HepG2 (cell line): ENCODE data around the gene JPH2. TPM values are rescaled to one million over a fixed set of nuclear protein-coding genes. Genes with fewer than 3 reads are reported as not detected.

Experiments
- ATAD3A ChIP-seq: sonication (generic); formaldehyde crosslinking; IDR thresholded peaks from 2 replicates; pipeline ENCODE4 v1.4.0; 2020; ENCODE audit warnings: missing genetic modification reagents
- ATF7 ChIP-seq, 2 experiments: fragments of 450-650 bp in 1 of 2; sonication (generic) in 1 of 2; formaldehyde crosslinking in 1 of 2; IDR thresholded peaks; 2 replicates each; pipeline versions ENCODE4 v1.4.0 to v1.6.1; 2016 to 2020; ENCODE audit warnings: antibody characterized with exemption in 1 of 2, mild to moderate bottlenecking in 1 of 2, missing genetic modification reagents in 1 of 2
- ATF7-NPFF ChIP-seq: sonication (generic); formaldehyde crosslinking; IDR thresholded peaks from 2 replicates; pipeline ENCODE4 v1.8.1; 2023; ENCODE audit warnings: mild to moderate bottlenecking, low read depth, missing genetic modification reagents, moderate library complexity
- ELF1 ChIP-seq: sonication (generic); formaldehyde crosslinking; IDR thresholded peaks from 2 replicates; pipeline ENCODE4 v1.4.0; 2020; ENCODE audit warnings: missing genetic modification reagents
- FOXO1 ChIP-seq: sonication (generic); formaldehyde crosslinking; IDR thresholded peaks from 2 replicates; pipeline ENCODE4 v1.4.0; 2020; ENCODE audit warnings: missing genetic modification reagents
- HNF4A ChIP-seq: sonication (generic); formaldehyde crosslinking; IDR thresholded peaks from 2 replicates; pipeline ENCODE4 v1.4.0; 2020; ENCODE audit warnings: missing genetic modification reagents
- KDM5A ChIP-seq: fragments of 200-600 bp; sonication (generic); IDR thresholded peaks from 2 replicates; pipeline ENCODE4 v1.7.0; 2018; ENCODE audit warnings: antibody characterized with exemption, mild to moderate bottlenecking, low read length, borderline replicate concordance
- KLF9 ChIP-seq: IDR thresholded peaks from 2 replicates; pipeline ENCODE4 v1.6.1; 2016; ENCODE audit warnings: low read depth
- MXI1 ChIP-seq: IDR thresholded peaks from 3 replicates; pipeline ENCODE4 v1.6.1; 2012; ENCODE audit warnings: low read depth, low read length, inconsistent platforms, borderline replicate concordance
- NCOA2 ChIP-seq: sonication (generic); formaldehyde crosslinking; IDR thresholded peaks from 2 replicates; pipeline ENCODE4 v1.8.0; 2022; ENCODE audit warnings: inconsistent platforms
- SALL1 ChIP-seq: sonication (generic); formaldehyde crosslinking; IDR thresholded peaks from 2 replicates; pipeline ENCODE4 v1.8.0; 2022; ENCODE audit warnings: mild to moderate bottlenecking, missing genetic modification reagents
- SRSF1 ChIP-seq: fragments of 200-400 bp; formaldehyde crosslinking; optimal IDR thresholded peaks from 2 replicates; pipeline ENCODE3; 2017; ENCODE audit warnings: mild to moderate bottlenecking, low read depth, low read length, moderate library complexity
- TCF7L2 ChIP-seq: IDR thresholded peaks from 2 replicates; pipeline ENCODE4 v1.6.1; 2011; ENCODE audit warnings: mild to moderate bottlenecking, low read depth, low read length, moderate library complexity
- TERF1 ChIP-seq: sonication (generic); formaldehyde crosslinking; IDR thresholded peaks from 2 replicates; pipeline ENCODE4 v1.8.0; 2022; ENCODE audit warnings: mild to moderate bottlenecking, missing genetic modification reagents, moderate library complexity
- TRIM22 ChIP-seq: fragments of 450-650 bp; IDR thresholded peaks from 2 replicates; pipeline ENCODE4 v1.6.1; 2017
- TSC22D2 ChIP-seq: sonication (generic); formaldehyde crosslinking; IDR thresholded peaks from 2 replicates; pipeline ENCODE4 v1.5.1; 2020; ENCODE audit warnings: missing genetic modification reagents, mild to moderate bottlenecking, borderline replicate concordance
- ZBTB2 ChIP-seq: sonication (generic); formaldehyde crosslinking; IDR thresholded peaks from 2 replicates; pipeline ENCODE4 v1.8.0; 2022; ENCODE audit warnings: low read depth, missing genetic modification reagents
- ZBTB42 ChIP-seq: sonication (generic); formaldehyde crosslinking; IDR thresholded peaks from 2 replicates; pipeline ENCODE4 v1.5.0; 2020; ENCODE audit warnings: mild to moderate bottlenecking, missing genetic modification reagents
- ZNF282 ChIP-seq: fragments of 450-650 bp; IDR thresholded peaks from 2 replicates; pipeline ENCODE4 v1.6.1; 2018; ENCODE audit not compliant: partially characterized antibody
- ZNF3 ChIP-seq: IDR thresholded peaks from 2 replicates; pipeline ENCODE4 v1.7.0; 2017; ENCODE audit warnings: inconsistent platforms
- ZNF687 ChIP-seq: sonication (generic); formaldehyde crosslinking; IDR thresholded peaks from 2 replicates; pipeline ENCODE4 v1.5.1; 2020; ENCODE audit warnings: mild to moderate bottlenecking, missing genetic modification reagents, moderate library complexity
- ZNF83 ChIP-seq: sonication (generic); formaldehyde crosslinking; IDR thresholded peaks from 2 replicates; pipeline ENCODE4 v1.4.0; 2020; ENCODE audit warnings: missing genetic modification reagents, mild to moderate bottlenecking, borderline replicate concordance
- ZSCAN31 ChIP-seq: sonication (generic); formaldehyde crosslinking; IDR thresholded peaks from 2 replicates; pipeline ENCODE4 v1.5.0; 2020; ENCODE audit warnings: low read depth, mild to moderate bottlenecking, missing genetic modification reagents
- polyA plus RNA-seq, 8 experiments: library from polyadenylated mRNA; depleted of rRNA in 3 of 8; stranded (reverse) in 7 of 8; unstranded in 1 of 8; fragments of >200 nt; fragmentation: Illumina TruSeq in 4 of 8; extraction: Trizol in 4 of 8; gene quantifications; 2 replicates each; pipeline versions ENCODE4 v1.2.1 to v1.2.3, GENCODE V29; 2011 to 2016; ENCODE audit warnings: low read depth in 4 of 8, missing spikeins in 1 of 8, mixed read lengths in 1 of 8; ENCODE audit not compliant: insufficient read depth in 1 of 8
- total RNA-seq, 5 experiments: library from RNA; depleted of rRNA; stranded (reverse); fragments of >200 nt; fragmentation: Illumina TruSeq; extraction: Trizol; gene quantifications; 2 replicates each; pipeline ENCODE4 v1.2.3, GENCODE V29; 2016; ENCODE audit warnings: low read depth in 1 of 5

Gene JPH2
- total and polyA plus RNA-seq, 2 of the 13 experiments (the other 11 are each of a cell fraction or from before 2014, with no cell fraction given), result 0.42 TPM; not detected in 1

- TF ChIP-seq ZNF687 (no peak), KDM5A (no peak), ZSCAN31 (CRISPR knock-in tag) (0 out of 2 replicates have a peak, but pooled peaks have one; percentile 56), KLF9 (CRISPR knock-in tag) (no peak), ATF7-NPFF (no peak), TSC22D2 (CRISPR knock-in tag) (peak; percentile 38; the same call in 1 of the 2 replicates), ATAD3A (CRISPR knock-in tag) (no peak), HNF4A (no peak), ATF7 (IDR thresholded peaks at IDR 0.05) (no peak), ATF7 (CRISPR knock-in tag; IDR thresholded peaks at IDR 0.05) (no peak), NCOA2 (CRISPR knock-in tag) (no peak), ZNF282 (no peak), ZBTB2 (CRISPR knock-in tag) (no peak), FOXO1 (CRISPR knock-in tag) (no peak), ZNF83 (no peak; the same call in 1 of the 2 replicates), SALL1 (CRISPR knock-in tag) (peak; percentile 38; the same call in 1 of the 2 replicates), TERF1 (CRISPR knock-in tag) (no peak), MXI1 (peak; percentile 26; the same call in 1 of the 3 replicates), ZBTB42 (CRISPR knock-in tag) (no peak), SRSF1 (no peak), ZNF3 (CRISPR knock-in tag) (no peak), TCF7L2 (no peak), ELF1 (peak; percentile 67), TRIM22 (no peak)
Measured at GRCh38 chr20:44217342-44218092, 30.5 kb upstream of the JPH2 start (continued).
